Measurements from ENCODE around the gene SVIL.
"Not testable (repeated sequence)": the region's sequence is repeated elsewhere in the genome, so short reads cannot be mapped to it uniquely, and the experiment has no call there.

SVIL gene

GRCh38 chr10:29469481-29470354 is 165.1 kb downstream of the SVIL start:
- TF ChIP-seq CTCF (IDR thresholded peaks at IDR 0.05; ENCODE audit: low read depth, low read length) = no peak
- no peak overlapping the region for H3K4me3 ChIP-seq (ENCODE audit: low read depth, low read length)

GRCh38 chr10:29465384-29465783 is 169.4 kb downstream of the SVIL start:
- TF ChIP-seq CTCF (IDR thresholded peaks at IDR 0.05; ENCODE audit: low read depth, low read length) = 0 out of 2 replicates have a peak, but pooled peaks have one; percentile 9
- H3K4me3 ChIP-seq (ENCODE audit: low read depth, low read length) = no peak overlapping the region

GRCh38 chr10:29464671-29465171 is 170.1 kb downstream of the SVIL start:
- not testable (repeated sequence) for H3K4me3 ChIP-seq (ENCODE audit: low read depth, low read length)

GRCh38 chr10:29461042-29461441 is 173.7 kb downstream of the SVIL start:
- no peak overlapping the region for H3K4me3 ChIP-seq (ENCODE audit: low read depth, low read length)
- no peak for TF ChIP-seq CTCF (IDR thresholded peaks at IDR 0.05; ENCODE audit: low read depth, low read length)

- H3K4me3 ChIP-seq (ENCODE audit: low read depth, low read length) = not testable (repeated sequence)
Observed at GRCh38 chr10:29458190-29458589, 176.6 kb downstream of the SVIL start.

GRCh38 chr10:29455095-29455494 is 179.7 kb downstream of the SVIL start:
- TF ChIP-seq CTCF (IDR thresholded peaks at IDR 0.05; ENCODE audit: low read depth, low read length) = no peak
- no peak overlapping the region for H3K4me3 ChIP-seq (ENCODE audit: low read depth, low read length)

GRCh38 chr10:29454250-29454649 is 180.5 kb downstream of the SVIL start:
- H3K4me3 ChIP-seq (ENCODE audit: low read depth, low read length) = no peak overlapping the region
- TF ChIP-seq CTCF (IDR thresholded peaks at IDR 0.05; ENCODE audit: low read depth, low read length) = no peak

- TF ChIP-seq CTCF (IDR thresholded peaks at IDR 0.05; ENCODE audit: low read depth, low read length) = no peak
- H3K4me3 ChIP-seq (ENCODE audit: low read depth, low read length) = no peak overlapping the region
Observed at GRCh38 chr10:29452546-29452945, 182.2 kb downstream of the SVIL start.

Data from WI38 (cell line).